CD8-positive, alpha-beta memory T cell (primary cell): Measurements from ENCODE around the gene CHMP4B. TPM values are rescaled to one million over a fixed set of nuclear protein-coding genes. Genes with fewer than 3 reads are reported as not detected.
A peak's percentile ranks its signal among the peaks of the same experiment; 100 is the strongest.

ENCODE experiments used
- CTCF ChIA-PET: fragments of 350-600 bp; sonication (Branson Sonifier 250); formaldehyde crosslinking; loops from one replicate; lab custom pipeline; 2021; ENCODE audit warnings: antibody characterized with exemption; lab: Charles Lee
- POLR2A ChIA-PET: fragments of 350-600 bp; sonication (Branson Sonifier 250); formaldehyde crosslinking; loops from one replicate; lab custom pipeline; 2021; ENCODE audit warnings: antibody characterized with exemption; lab: Charles Lee
- DNase-seq, 5 donors: peaks; one replicate each; pipeline versions ENCODE4 v3.0.0 to v3.0.0-alpha.2; 2020 to 2022; ENCODE audit warnings: mixed read lengths in 1 of 5
- H3K27ac ChIP-seq: one replicate; pipeline ENCODE4 v1.7.0; 2013; ENCODE audit warnings: low read depth, mild to moderate bottlenecking, low read length, moderate library complexity
- H3K27me3 ChIP-seq: 2 replicates; pipeline ENCODE4 v1.7.0; 2013; ENCODE audit warnings: low read length, mild to moderate bottlenecking; ENCODE audit not compliant: insufficient read depth, poor library complexity, severe bottlenecking
- H3K36me3 ChIP-seq: 2 replicates; pipeline ENCODE4 v1.7.0; 2013; ENCODE audit warnings: mild to moderate bottlenecking, low read length, moderate library complexity; ENCODE audit not compliant: insufficient read depth
- H3K4me1 ChIP-seq: 2 replicates; pipeline ENCODE4 v1.7.0; 2013; ENCODE audit warnings: mild to moderate bottlenecking, low read length, moderate library complexity; ENCODE audit not compliant: insufficient read depth
- H3K4me3 ChIP-seq: 2 replicates; pipeline ENCODE4 v1.7.0; 2013; ENCODE audit warnings: mild to moderate bottlenecking, low read length
- H3K9me3 ChIP-seq: 2 replicates; pipeline ENCODE4 v1.7.0; 2013; ENCODE audit warnings: mild to moderate bottlenecking, low read length
- H3K27ac Mint-ChIP-seq, 8 donors: one replicate each; pipeline ENCODE4 v1.8.0; 2020 to 2021; ENCODE audit warnings: mixed read lengths in 8 of 8, mild to moderate bottlenecking in 6 of 8, inconsistent platforms in 3 of 8, moderate library complexity in 3 of 8
- H3K27me3 Mint-ChIP-seq, 2 donors: one replicate each; pipeline ENCODE4 v1.8.0; 2020 to 2021; ENCODE audit warnings: mixed read lengths in 2 of 2, mild to moderate bottlenecking in 1 of 2, moderate library complexity in 1 of 2
- H3K36me3 Mint-ChIP-seq, 3 donors: one replicate each; pipeline ENCODE4 v1.8.0; 2020 to 2021; ENCODE audit warnings: mixed read lengths in 3 of 3, inconsistent platforms in 1 of 3, mild to moderate bottlenecking in 1 of 3
- H3K4me1 Mint-ChIP-seq, 3 donors: one replicate each; pipeline ENCODE4 v1.8.0; 2020 to 2021; ENCODE audit warnings: mixed read lengths in 3 of 3, inconsistent platforms in 1 of 3, mild to moderate bottlenecking in 1 of 3
- H3K4me3 Mint-ChIP-seq, 7 donors: one replicate each; pipeline ENCODE4 v1.8.0; 2020 to 2021; ENCODE audit warnings: mixed read lengths in 7 of 7, mild to moderate bottlenecking in 6 of 7, moderate library complexity in 4 of 7, inconsistent platforms in 2 of 7
- H3K9me3 Mint-ChIP-seq, 5 donors: one replicate each; pipeline ENCODE4 v1.8.0; 2020 to 2022; ENCODE audit warnings: mixed read lengths in 5 of 5, mild to moderate bottlenecking in 3 of 5, moderate library complexity in 2 of 5, inconsistent platforms in 1 of 5
- polyA plus RNA-seq: library from polyadenylated mRNA; unstranded; fragments of 300-500 nt; fragmentation: Illumina TruSeq; gene quantifications from one replicate; pipeline ENCODE4 v1.2.3, GENCODE V29; 2021
- total RNA-seq, 2 experiments: library from RNA; stranded (reverse); gene quantifications; one replicate each; pipeline ENCODE4 v1.2.3, GENCODE V29; 2021

Gene CHMP4B
- total and polyA plus RNA-seq, 3 experiments from 2014 or later, result 5.7 to 79.9 (median 78.3) TPM

DNA sequence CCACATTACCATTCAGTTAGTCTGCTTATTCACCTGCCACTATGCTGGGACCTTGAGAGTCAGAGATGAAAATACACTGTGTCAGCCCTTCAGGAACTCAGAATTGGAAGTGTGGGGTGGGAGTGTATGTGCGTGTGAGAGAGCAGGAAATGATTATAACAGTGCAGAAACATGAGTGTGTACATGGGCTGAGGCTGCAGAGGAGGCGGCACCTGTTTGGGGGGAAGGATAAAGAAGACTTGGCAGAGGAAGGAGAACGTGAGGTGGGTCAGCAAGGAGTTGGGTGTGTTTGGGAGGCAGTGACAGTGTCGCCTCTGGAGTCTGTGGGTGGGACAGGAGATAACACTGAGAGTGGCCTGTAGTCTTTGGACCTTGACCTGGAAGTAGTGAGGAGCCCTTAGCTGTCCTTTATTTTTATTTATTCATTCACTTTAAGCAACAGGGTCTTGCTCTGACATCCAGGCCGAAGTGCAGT lies 3.1 kb downstream of the CHMP4B start:
- no peak for DNase-seq
- no peak overlapping the region for H3K27ac ChIP-seq
- Mint-ChIP-seq H3K9me3 (no peaks in the 10 kb centered on the region), H3K27me3 (peaks cover 0 to 2% of the 10 kb centered on the region in 2 donors), H3K36me3 (peaks cover 0 to 45% (median 5%) of the 10 kb centered on the region in 3 donors), H3K27ac (peak overlapping the region in 7 of 8 donors; percentile 3 to 80 (median 17)), H3K4me3 (peak overlapping the region in 6 of 7 donors; percentile 13 to 95 (median 92)), H3K4me1 (peaks cover 63 to 84% (median 75%) of the 10 kb centered on the region in 3 donors)
- ChIA-PET CTCF (no interaction called here), POLR2A (no interaction called here)
- no peaks in the 10 kb centered on the region for H3K9me3 ChIP-seq
- no peaks in the 10 kb centered on the region for H3K27me3 ChIP-seq
- peaks cover 36% of the 10 kb centered on the region for H3K4me1 ChIP-seq
- H3K36me3 ChIP-seq, result no peaks in the 10 kb centered on the region
- H3K4me3 ChIP-seq, result no peak overlapping the region

GRCh38 chr20:33815671-33816070 lies 4.5 kb downstream of the CHMP4B start:
- Mint-ChIP-seq H3K9me3 (no peaks in the 10 kb centered on the region), H3K4me3 (peak overlapping the region in 1 of 7 donors; percentile 15), H3K4me1 (peaks cover 73 to 92% (median 86%) of the 10 kb centered on the region in 3 donors), H3K27ac (no peak overlapping the region), H3K27me3 (peaks cover 0 to 2% of the 10 kb centered on the region in 2 donors), H3K36me3 (peaks cover 0 to 53% (median 5%) of the 10 kb centered on the region in 3 donors)
- ChIA-PET POLR2A (no interaction called here), CTCF (no interaction called here)
- Histone ChIP-seq H3K4me1 (peaks cover 41% of the 10 kb centered on the region), H3K27ac (no peak overlapping the region), H3K4me3 (no peak overlapping the region), H3K27me3 (no peaks in the 10 kb centered on the region), H3K9me3 (no peaks in the 10 kb centered on the region), H3K36me3 (no peaks in the 10 kb centered on the region)
- DNase-seq, result no peak

DNA sequence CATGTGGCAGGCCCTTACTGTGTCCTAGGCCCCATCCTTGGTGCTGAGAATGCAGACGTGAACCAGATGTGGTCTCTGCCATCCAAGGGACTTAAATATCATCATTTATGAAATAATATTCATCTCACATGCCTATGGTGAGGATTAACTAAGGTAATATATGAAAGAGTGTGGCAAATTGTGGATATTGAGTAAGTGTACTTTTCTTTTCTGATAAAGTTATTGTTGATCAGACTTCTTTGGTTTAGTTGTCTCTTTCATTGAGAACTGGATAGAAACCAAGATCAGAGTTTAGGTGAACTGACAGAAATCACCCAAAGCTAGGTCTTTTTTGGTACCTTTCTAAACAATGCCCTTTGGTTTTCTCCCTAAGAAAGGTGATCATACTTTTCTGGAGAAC lies 5.0 kb downstream of the CHMP4B start:
- DNase-seq, result no peak
- POLR2A ChIA-PET, result no interaction called here
- H3K27ac Mint-ChIP-seq, result no peak overlapping the region

DNA sequence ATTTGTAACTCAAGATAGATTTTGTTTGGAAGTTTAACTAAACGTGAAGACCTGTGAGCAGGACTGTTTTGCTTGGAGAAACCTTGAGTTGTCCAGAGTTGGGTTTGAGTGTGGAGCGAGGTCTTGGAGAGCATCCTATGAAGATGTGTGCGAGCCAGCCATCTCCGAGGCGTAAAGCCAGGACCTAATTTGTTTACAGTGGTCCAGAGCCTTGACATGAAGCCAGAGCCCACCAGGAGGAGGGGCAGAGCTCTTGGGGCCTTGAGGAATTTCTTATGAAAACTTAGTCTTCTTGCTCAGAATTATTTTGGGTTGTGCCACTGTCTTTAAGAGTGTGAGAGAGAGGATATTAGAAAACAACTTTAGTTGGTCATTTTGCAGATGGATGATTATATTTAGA lies 6.3 kb downstream of the CHMP4B start:
- no peaks in the 10 kb centered on the region for H3K9me3 Mint-ChIP-seq
- peaks cover 34% of the 10 kb centered on the region for H3K4me1 ChIP-seq
- POLR2A ChIA-PET, result no interaction called here

More for the DNA sequence above, 5.0 kb downstream of the CHMP4B start:
- Histone ChIP-seq H3K4me1 (peaks cover 41% of the 10 kb centered on the region), H3K27ac (no peak overlapping the region), H3K36me3 (no peaks in the 10 kb centered on the region), H3K27me3 (no peaks in the 10 kb centered on the region), H3K4me3 (no peak overlapping the region), H3K9me3 (no peaks in the 10 kb centered on the region)
- CTCF ChIA-PET, result no interaction called here
- Mint-ChIP-seq H3K27me3 (peaks cover 0 to 2% of the 10 kb centered on the region in 2 donors), H3K9me3 (no peaks in the 10 kb centered on the region), H3K36me3 (peaks cover 0 to 51% (median 5%) of the 10 kb centered on the region in 3 donors), H3K4me3 (no peak overlapping the region), H3K4me1 (peaks cover 69 to 89% (median 87%) of the 10 kb centered on the region in 3 donors)

GRCh38 chr20:33819456-33819855 lies 8.3 kb downstream of the CHMP4B start:
- H3K27ac ChIP-seq, result no peak overlapping the region

More for the DNA sequence above, 6.3 kb downstream of the CHMP4B start:
- no peak overlapping the region for H3K27ac ChIP-seq
- peaks cover 0 to under 1% of the 10 kb centered on the region in 2 donors for H3K27me3 Mint-ChIP-seq
- CTCF ChIA-PET, result no interaction called here
- peaks cover 64 to 87% (median 81%) of the 10 kb centered on the region in 3 donors for H3K4me1 Mint-ChIP-seq
- H3K4me3 Mint-ChIP-seq, result no peak overlapping the region
- no peaks in the 10 kb centered on the region for H3K36me3 ChIP-seq
- H3K27me3 ChIP-seq, result no peaks in the 10 kb centered on the region
- H3K27ac Mint-ChIP-seq, result peak overlapping the region in 5 of 8 donors; percentile 6 to 59 (median 20)
- no peak for DNase-seq
- peaks cover 0 to 44% (median 5%) of the 10 kb centered on the region in 3 donors for H3K36me3 Mint-ChIP-seq
- no peak overlapping the region for H3K4me3 ChIP-seq
- H3K9me3 ChIP-seq, result no peaks in the 10 kb centered on the region

GRCh38 chr20:33820362-33820761 lies 9.2 kb downstream of the CHMP4B start:
- CTCF ChIA-PET, result no interaction called here
- Histone ChIP-seq H3K27ac (no peak overlapping the region), H3K36me3 (no peaks in the 10 kb centered on the region), H3K27me3 (no peaks in the 10 kb centered on the region), H3K4me1 (peaks cover 13% of the 10 kb centered on the region), H3K9me3 (no peaks in the 10 kb centered on the region), H3K4me3 (no peak overlapping the region)
- Mint-ChIP-seq H3K4me1 (peaks cover 55 to 84% (median 71%) of the 10 kb centered on the region in 3 donors), H3K9me3 (no peaks in the 10 kb centered on the region), H3K27ac (peak overlapping the region in 2 of 8 donors; percentile 10 to 39), H3K4me3 (no peak overlapping the region), H3K36me3 (peaks cover 0 to 43% (median under 1%) of the 10 kb centered on the region in 3 donors), H3K27me3 (no peaks in the 10 kb centered on the region)
- POLR2A ChIA-PET, result no interaction called here
- DNase-seq, result no peak

More at GRCh38 chr20:33819456-33819855, 8.3 kb downstream of the CHMP4B start:
- Histone ChIP-seq H3K36me3 (no peaks in the 10 kb centered on the region), H3K9me3 (no peaks in the 10 kb centered on the region), H3K4me1 (peaks cover 15% of the 10 kb centered on the region), H3K27me3 (no peaks in the 10 kb centered on the region), H3K4me3 (no peak overlapping the region)
- CTCF ChIA-PET, result no interaction called here
- DNase-seq, result no peak
- H3K4me1 Mint-ChIP-seq, result peaks cover 52 to 84% (median 71%) of the 10 kb centered on the region in 3 donors
- POLR2A ChIA-PET, result interaction anchor here (0.5 kb wide), 1 partner anchor 8 kb away, joined by 3 read pairs; the partner anchor contains the start of gene CHMP4B
- no peak overlapping the region for H3K4me3 Mint-ChIP-seq
- no peaks in the 10 kb centered on the region for H3K27me3 Mint-ChIP-seq
- no peaks in the 10 kb centered on the region for H3K9me3 Mint-ChIP-seq
- H3K36me3 Mint-ChIP-seq, result peaks cover 0 to 48% (median 3%) of the 10 kb centered on the region in 3 donors
- peak overlapping the region in 3 of 8 donors; percentile 42 to 77 (median 47) for H3K27ac Mint-ChIP-seq

DNA sequence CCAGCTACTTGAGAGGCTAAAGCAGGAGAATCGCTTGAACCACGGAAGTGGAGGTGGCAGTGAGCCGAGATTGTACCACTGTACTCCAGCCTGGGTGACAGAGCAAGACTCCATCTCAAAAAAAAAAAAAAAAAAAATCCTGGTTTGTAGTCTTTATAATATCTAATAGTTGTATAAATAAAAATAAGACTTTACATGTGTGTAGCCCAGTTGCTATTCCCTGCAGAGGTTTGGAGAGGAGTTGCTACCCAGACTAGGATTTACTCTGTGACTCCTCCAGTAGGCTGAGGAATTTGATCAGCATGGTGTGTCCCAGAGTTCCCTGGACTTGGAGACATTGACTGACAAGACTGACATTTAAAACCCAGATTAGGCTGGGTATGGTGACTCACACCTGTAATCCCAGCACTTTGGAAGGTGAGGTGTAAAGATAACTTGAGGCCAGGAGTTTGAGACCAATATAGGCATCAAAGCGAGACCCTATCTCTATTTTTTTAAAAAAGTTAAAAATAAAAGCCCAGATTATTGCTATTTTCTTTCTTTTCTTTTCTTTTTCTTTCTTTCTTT lies 10.2 kb downstream of the CHMP4B start:
- H3K9me3 ChIP-seq, result no peaks in the 10 kb centered on the region
- H3K27me3 ChIP-seq, result no peaks in the 10 kb centered on the region
- H3K4me3 Mint-ChIP-seq, result no peak overlapping the region
- DNase-seq, result no peak
- H3K36me3 ChIP-seq, result no peaks in the 10 kb centered on the region
- H3K27ac Mint-ChIP-seq, result no peak overlapping the region
- H3K27ac ChIP-seq, result no peak overlapping the region
- H3K4me3 ChIP-seq, result no peak overlapping the region
- peaks cover 21% of the 10 kb centered on the region for H3K4me1 ChIP-seq
- ChIA-PET CTCF (interaction anchor here (0.7 kb wide), 1 partner anchor 102 kb away, joined by 4 read pairs; no protein-coding TSS in a partner anchor), POLR2A (no interaction called here)
- H3K9me3 Mint-ChIP-seq, result no peaks in the 10 kb centered on the region
- peaks cover 60 to 84% (median 71%) of the 10 kb centered on the region in 3 donors for H3K4me1 Mint-ChIP-seq
- no peaks in the 10 kb centered on the region for H3K27me3 Mint-ChIP-seq
- peaks cover 0 to 42% (median 0%) of the 10 kb centered on the region in 3 donors for H3K36me3 Mint-ChIP-seq

DNA sequence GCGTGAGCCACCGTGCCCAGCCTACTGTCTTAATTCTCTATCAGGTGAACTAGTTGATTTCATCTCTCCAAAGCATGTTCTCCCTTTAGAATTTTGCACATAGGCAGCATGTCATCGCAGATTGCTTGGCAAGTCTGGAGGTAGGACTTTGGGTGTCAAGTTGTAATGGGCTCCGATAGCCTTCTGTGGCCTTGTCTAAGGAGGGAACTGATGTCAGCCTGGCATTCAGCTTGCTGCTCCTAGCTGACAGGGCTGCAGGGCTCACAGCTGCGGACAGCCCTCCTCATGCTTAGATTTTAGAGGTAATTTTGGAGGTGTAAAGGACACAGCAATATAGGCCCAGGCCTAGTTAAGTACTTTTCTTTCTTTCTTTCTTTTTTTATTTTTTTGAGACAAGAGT lies 11.3 kb downstream of the CHMP4B start:
- H3K4me3 Mint-ChIP-seq, result peak overlapping the region in 1 of 7 donors; percentile 29
- H3K27me3 ChIP-seq, result no peaks in the 10 kb centered on the region
- H3K4me3 ChIP-seq, result no peak overlapping the region
- CTCF ChIA-PET, result no interaction called here
- H3K36me3 ChIP-seq, result no peaks in the 10 kb centered on the region
- POLR2A ChIA-PET, result no interaction called here
- H3K9me3 ChIP-seq, result no peaks in the 10 kb centered on the region
- peaks cover 0 to 37% (median 0%) of the 10 kb centered on the region in 3 donors for H3K36me3 Mint-ChIP-seq
- no peak overlapping the region for H3K27ac Mint-ChIP-seq
- no peak for DNase-seq
- no peaks in the 10 kb centered on the region for H3K27me3 Mint-ChIP-seq
- H3K27ac ChIP-seq, result no peak overlapping the region
- H3K9me3 Mint-ChIP-seq, result no peaks in the 10 kb centered on the region
- H3K4me1 Mint-ChIP-seq, result peaks cover 63 to 84% (median 71%) of the 10 kb centered on the region in 3 donors
- H3K4me1 ChIP-seq, result peaks cover 31% of the 10 kb centered on the region
